OCI-LY1 (cell line): Measurements from ENCODE around the gene PLEKHA7.

Source experiments
- H2AFZ ChIP-seq: fragments of 200-600 bp; sonication (generic), shearing (Covaris generic); 2 replicates; pipeline ENCODE4 v1.6.0; 2014; ENCODE audit warnings: antibody characterized with exemption, mild to moderate bottlenecking, low read length
- H3F3A ChIP-seq: fragments of 200-600 bp; sonication (generic), shearing (Covaris generic); 2 replicates; pipeline ENCODE4 v1.6.0; 2014; ENCODE audit warnings: mild to moderate bottlenecking, antibody characterized with exemption, low read length, moderate library complexity; ENCODE audit not compliant: insufficient read depth
- H3K27ac ChIP-seq: fragments of 200-600 bp; sonication (generic); 2 replicates; pipeline ENCODE4 v1.5.1; 2014; ENCODE audit warnings: low read length, mixed run types, mild to moderate bottlenecking, low read depth; ENCODE audit not compliant: poor library complexity, severe bottlenecking
- H3K27me3 ChIP-seq: fragments of 200-600 bp; sonication (generic); 2 replicates; pipeline ENCODE4 v1.6.0; 2014; ENCODE audit warnings: antibody characterized with exemption, mild to moderate bottlenecking, low read length, moderate library complexity; ENCODE audit not compliant: insufficient read depth
- H3K36me3 ChIP-seq: fragments of 200-600 bp; sonication (generic); 2 replicates; pipeline ENCODE4 v1.6.1; 2014; ENCODE audit warnings: mild to moderate bottlenecking, antibody characterized with exemption, low read length, moderate library complexity, mixed read lengths; ENCODE audit not compliant: insufficient read depth
- H3K4me1 ChIP-seq: fragments of 200-600 bp; sonication (generic); 2 replicates; pipeline ENCODE4 v1.5.1; 2014; ENCODE audit warnings: mild to moderate bottlenecking, low read length, moderate library complexity; ENCODE audit not compliant: insufficient read depth, severe bottlenecking
- H3K4me2 ChIP-seq: fragments of 200-600 bp; sonication (generic), shearing (Covaris generic); 2 replicates; pipeline ENCODE4 v1.6.1; 2014; ENCODE audit warnings: low read length
- H3K4me3 ChIP-seq: fragments of 200-600 bp; sonication (generic); 2 replicates; pipeline ENCODE4 v1.5.1; 2014; ENCODE audit warnings: low read length, low read depth, mild to moderate bottlenecking, mixed read lengths; ENCODE audit not compliant: poor library complexity, severe bottlenecking
- H3K79me2 ChIP-seq: fragments of 200-600 bp; shearing (Covaris generic); 2 replicates; pipeline ENCODE4 v1.6.1; 2016; ENCODE audit warnings: mixed run types, low read length, mixed read lengths; ENCODE audit not compliant: insufficient read depth
- H3K9ac ChIP-seq: fragments of 200-600 bp; sonication (generic), shearing (Covaris generic); 2 replicates; pipeline ENCODE4 v1.6.1; 2014; ENCODE audit warnings: mild to moderate bottlenecking, low read length, mixed read lengths
- H3K9me2 ChIP-seq: fragments of 200-600 bp; sonication (generic), shearing (Covaris generic); 2 replicates; pipeline ENCODE4 v1.6.1; 2014; ENCODE audit warnings: low read depth, mild to moderate bottlenecking, low read length, mixed read lengths
- H3K9me3 ChIP-seq: fragments of 200-600 bp; shearing (Covaris generic); 2 replicates; pipeline ENCODE4 v1.6.1; 2014; ENCODE audit warnings: low read length, mixed read lengths
- H4K20me1 ChIP-seq: fragments of 200-600 bp; sonication (generic), shearing (Covaris generic); 2 replicates; pipeline ENCODE4 v1.6.0; 2016; ENCODE audit warnings: mild to moderate bottlenecking, low read length; ENCODE audit not compliant: insufficient read depth
- EZH2 ChIP-seq: fragments of 200-600 bp; sonication (generic), shearing (Covaris generic); IDR thresholded peaks from 2 replicates; pipeline ENCODE4 v1.8.0; 2017; ENCODE audit warnings: borderline replicate concordance, mixed run types, mild to moderate bottlenecking, antibody characterized with exemption, low read length, moderate library complexity, mixed read lengths
- TF ChIP-seq, protein P1 (sequence below): fragments of 200-600 bp; sonication (generic), shearing (Covaris generic); IDR thresholded peaks from 2 replicates; pipeline ENCODE4 v1.5.1; 2017; ENCODE audit warnings: mild to moderate bottlenecking, antibody characterized with exemption, low read length, moderate library complexity, mixed read lengths

Gene PLEKHA7

GRCh38 chr11:16859651-16860050, 154.6 kb downstream of the PLEKHA7 start:
- no peaks in the 10 kb centered on the region for H3K36me3 ChIP-seq
- H3K4me3 ChIP-seq: no peak overlapping the region
- no peaks in the 10 kb centered on the region for H3K9me2 ChIP-seq
- no peak overlapping the region for H3K9ac ChIP-seq
- TF ChIP-seq, protein P1, sequence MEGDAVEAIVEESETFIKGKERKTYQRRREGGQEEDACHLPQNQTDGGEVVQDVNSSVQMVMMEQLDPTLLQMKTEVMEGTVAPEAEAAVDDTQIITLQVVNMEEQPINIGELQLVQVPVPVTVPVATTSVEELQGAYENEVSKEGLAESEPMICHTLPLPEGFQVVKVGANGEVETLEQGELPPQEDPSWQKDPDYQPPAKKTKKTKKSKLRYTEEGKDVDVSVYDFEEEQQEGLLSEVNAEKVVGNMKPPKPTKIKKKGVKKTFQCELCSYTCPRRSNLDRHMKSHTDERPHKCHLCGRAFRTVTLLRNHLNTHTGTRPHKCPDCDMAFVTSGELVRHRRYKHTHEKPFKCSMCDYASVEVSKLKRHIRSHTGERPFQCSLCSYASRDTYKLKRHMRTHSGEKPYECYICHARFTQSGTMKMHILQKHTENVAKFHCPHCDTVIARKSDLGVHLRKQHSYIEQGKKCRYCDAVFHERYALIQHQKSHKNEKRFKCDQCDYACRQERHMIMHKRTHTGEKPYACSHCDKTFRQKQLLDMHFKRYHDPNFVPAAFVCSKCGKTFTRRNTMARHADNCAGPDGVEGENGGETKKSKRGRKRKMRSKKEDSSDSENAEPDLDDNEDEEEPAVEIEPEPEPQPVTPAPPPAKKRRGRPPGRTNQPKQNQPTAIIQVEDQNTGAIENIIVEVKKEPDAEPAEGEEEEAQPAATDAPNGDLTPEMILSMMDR: no peak
- no peak for TF ChIP-seq EZH2
- no peak overlapping the region for H2AFZ ChIP-seq
- no peaks in the 10 kb centered on the region for H4K20me1 ChIP-seq
- no peaks in the 10 kb centered on the region for H3K4me1 ChIP-seq
- no peaks in the 10 kb centered on the region for H3F3A ChIP-seq
- H3K27ac ChIP-seq: no peak overlapping the region
- no peaks in the 10 kb centered on the region for H3K9me3 ChIP-seq
- peaks cover 6% of the 10 kb centered on the region; the same call in 1 of the 2 replicates for H3K27me3 ChIP-seq
- no peaks in the 10 kb centered on the region for H3K79me2 ChIP-seq
- H3K4me2 ChIP-seq: no peak overlapping the region

GRCh38 chr11:16857186-16857585, 157.0 kb downstream of the PLEKHA7 start:
- Histone ChIP-seq H3K9me3 (no peaks in the 10 kb centered on the region), H3K4me3 (no peak overlapping the region), H3K9me2 (no peaks in the 10 kb centered on the region), H3K79me2 (no peaks in the 10 kb centered on the region), H3K4me1 (no peaks in the 10 kb centered on the region), H3F3A (no peaks in the 10 kb centered on the region), H3K4me2 (no peak overlapping the region), H3K27me3 (no peaks in the 10 kb centered on the region), H2AFZ (no peak overlapping the region), H4K20me1 (no peaks in the 10 kb centered on the region), H3K36me3 (no peaks in the 10 kb centered on the region), H3K27ac (no peak overlapping the region), H3K9ac (no peak overlapping the region)
- no peak for TF ChIP-seq EZH2
- TF ChIP-seq, protein P1: no peak

DNA sequence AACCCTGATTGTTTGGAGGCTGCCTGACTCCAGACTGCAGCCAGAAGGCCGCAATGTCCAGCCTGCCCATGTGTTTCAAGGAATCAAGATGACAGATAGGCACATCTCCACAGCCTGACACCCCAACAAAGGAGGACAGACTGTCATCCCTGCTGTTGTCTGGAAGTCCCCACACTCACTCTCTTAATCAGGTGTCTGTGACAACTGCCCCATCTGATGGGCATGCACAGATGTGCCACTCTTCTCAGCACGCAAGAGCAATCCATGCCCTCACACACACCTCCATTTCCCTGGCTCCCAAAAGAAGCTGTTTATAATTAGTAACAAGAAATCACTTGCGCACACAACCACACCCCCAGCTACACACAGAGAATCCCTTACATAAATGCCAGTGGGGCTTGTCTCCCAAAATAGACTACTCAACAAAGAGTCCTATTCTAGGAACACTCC, 158.2 kb downstream of the PLEKHA7 start:
- TF ChIP-seq, protein P1: no peak
- no peak for TF ChIP-seq EZH2
- H3K4me2 ChIP-seq: no peak overlapping the region
- H3F3A ChIP-seq: no peaks in the 10 kb centered on the region

More for the DNA sequence above, 158.2 kb downstream of the PLEKHA7 start:
- Histone ChIP-seq H3K9ac (no peak overlapping the region), H3K4me1 (no peaks in the 10 kb centered on the region), H3K27ac (no peak overlapping the region), H3K9me2 (no peaks in the 10 kb centered on the region), H3K79me2 (no peaks in the 10 kb centered on the region), H3K9me3 (no peaks in the 10 kb centered on the region), H4K20me1 (no peaks in the 10 kb centered on the region), H3K4me3 (no peak overlapping the region), H2AFZ (no peak overlapping the region), H3K36me3 (no peaks in the 10 kb centered on the region), H3K27me3 (no peaks in the 10 kb centered on the region)
